Tibial artery (tissue), 4 donors: ENCODE data around the gene JMJD1C.
"Not testable (repeated sequence)": the region's sequence is repeated elsewhere in the genome, so short reads cannot be mapped to it uniquely, and the experiment has no call there.

Experiments
- DNase-seq, 2 donors: peaks; one replicate each; pipeline ENCODE4 v3.0.0-alpha.2; 2019
- H3K27ac ChIP-seq, 2 donors: fragments of 200-600 bp; sonication (generic) in 1 of 2; 1 replicate in 1 of 2; 2 replicates in 1 of 2; pipeline ENCODE4 v1.5.1; 2018 to 2019; ENCODE audit warnings: mild to moderate bottlenecking in 1 of 2
- H3K27me3 ChIP-seq, 2 donors: fragments of 200-600 bp; sonication (generic) in 1 of 2; one replicate each; pipeline versions ENCODE4 v1.5.1 to v1.6.0; 2016 to 2019
- H3K36me3 ChIP-seq, 3 donors: fragments of 200-600 bp; sonication (generic) in 2 of 3; one replicate each; pipeline ENCODE4 v1.5.1; 2016 to 2019; ENCODE audit warnings: mild to moderate bottlenecking in 2 of 3
- H3K4me1 ChIP-seq, 4 donors: fragments of 200-600 bp; sonication (generic) in 2 of 4; 1 replicate in 3 of 4; 2 replicates in 1 of 4; pipeline ENCODE4 v1.5.1; 2016 to 2019
- H3K4me3 ChIP-seq, 2 donors: fragments of 200-600 bp; sonication (generic) in 1 of 2; 1 replicate in 1 of 2; 2 replicates in 1 of 2; pipeline ENCODE4 v1.5.1; 2018 to 2019; ENCODE audit warnings: mild to moderate bottlenecking in 2 of 2
- H3K9me3 ChIP-seq, 3 donors: fragments of 200-600 bp; sonication (generic) in 1 of 3; one replicate each; pipeline ENCODE4 v1.5.1; 2016 to 2019
- CTCF ChIP-seq, 2 experiments: fragments of 200-600 bp in 1 of 2; fragments of 450-650 bp in 1 of 2; IDR thresholded peaks; one replicate each; pipeline ENCODE4 v1.5.1; 2017 to 2019; ENCODE audit warnings: antibody characterized with exemption in 2 of 2, mild to moderate bottlenecking in 1 of 2, moderate library complexity in 1 of 2
- intact Hi-C: fragments of 100-400 bp; cut with DNase I; formaldehyde crosslinking; loops from one replicate; pipeline ENCODE4 v1.15.0; 2023; ENCODE audit warnings: low total_unique reads

Gene JMJD1C

GRCh38 chr10:63348245-63348850 lies 117.4 kb downstream of the JMJD1C start:
- no peak for DNase-seq
- no peaks in the 10 kb centered on the region for H3K9me3 ChIP-seq
- no peak for TF ChIP-seq CTCF (IDR thresholded peaks at IDR 0.05)
- H3K4me1 ChIP-seq, result peaks cover 0 to 4% (median 0%) of the 10 kb centered on the region in 4 donors
- no peak overlapping the region for H3K27ac ChIP-seq
- intact Hi-C loops, result no loop called here
- H3K4me3 ChIP-seq, result no peak overlapping the region
- H3K27me3 ChIP-seq, result no peaks in the 10 kb centered on the region
- H3K36me3 ChIP-seq, result peaks cover 0 to 5% (median 0%) of the 10 kb centered on the region in 3 donors

GRCh38 chr10:63346015-63346441 lies 119.7 kb downstream of the JMJD1C start:
- no peak for TF ChIP-seq CTCF (IDR thresholded peaks at IDR 0.05)
- no peaks in the 10 kb centered on the region for H3K9me3 ChIP-seq
- peaks cover 0 to 4% (median 0%) of the 10 kb centered on the region in 4 donors for H3K4me1 ChIP-seq
- no peak for DNase-seq
- intact Hi-C loops, result no loop called here
- no peak overlapping the region for H3K4me3 ChIP-seq
- H3K27ac ChIP-seq, result no peak overlapping the region
- H3K27me3 ChIP-seq, result no peaks in the 10 kb centered on the region
- peaks cover 0 to 5% (median 0%) of the 10 kb centered on the region in 3 donors for H3K36me3 ChIP-seq

- H3K36me3 ChIP-seq, result peaks cover 0 to 5% (median 0%) of the 10 kb centered on the region in 3 donors
- H3K9me3 ChIP-seq, result no peaks in the 10 kb centered on the region
- TF ChIP-seq CTCF (IDR thresholded peaks at IDR 0.05), result no peak
- H3K4me1 ChIP-seq, result peaks cover 0 to 4% (median 0%) of the 10 kb centered on the region in 4 donors
- intact Hi-C loops, result no loop called here
- no peak overlapping the region for H3K27ac ChIP-seq
- H3K27me3 ChIP-seq, result no peaks in the 10 kb centered on the region
- no peak for DNase-seq
- H3K4me3 ChIP-seq, result no peak overlapping the region
Observed at GRCh38 chr10:63344269-63344668, 121.5 kb downstream of the JMJD1C start.

DNA sequence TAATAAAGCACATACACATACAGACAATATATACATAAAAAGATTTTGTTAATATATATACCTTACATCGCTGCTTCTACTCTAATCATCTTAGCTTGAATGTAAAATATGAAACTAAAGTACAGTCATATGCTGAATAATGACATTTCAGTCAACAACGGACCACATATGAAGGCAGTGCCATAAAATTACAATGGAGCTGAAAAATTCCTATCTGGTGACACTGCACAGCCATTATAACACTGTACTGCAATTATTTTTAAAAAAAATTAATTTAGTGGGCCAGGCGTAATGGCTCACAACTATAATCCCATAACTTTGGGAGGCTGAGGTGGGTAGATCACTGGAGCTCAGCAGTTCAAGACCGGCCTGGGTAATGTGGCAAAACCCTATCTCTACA lies 122.3 kb downstream of the JMJD1C start:
- TF ChIP-seq CTCF (IDR thresholded peaks at IDR 0.05), result no peak
- intact Hi-C loops, result no loop called here
- DNase-seq, result no peak
- Histone ChIP-seq H3K9me3 (no peaks in the 10 kb centered on the region), H3K4me3 (no peak overlapping the region), H3K27ac (no peak overlapping the region), H3K36me3 (peaks cover 0 to 5% (median 0%) of the 10 kb centered on the region in 3 donors), H3K27me3 (no peaks in the 10 kb centered on the region), H3K4me1 (peaks cover 0 to 4% (median 0%) of the 10 kb centered on the region in 4 donors)

DNA sequence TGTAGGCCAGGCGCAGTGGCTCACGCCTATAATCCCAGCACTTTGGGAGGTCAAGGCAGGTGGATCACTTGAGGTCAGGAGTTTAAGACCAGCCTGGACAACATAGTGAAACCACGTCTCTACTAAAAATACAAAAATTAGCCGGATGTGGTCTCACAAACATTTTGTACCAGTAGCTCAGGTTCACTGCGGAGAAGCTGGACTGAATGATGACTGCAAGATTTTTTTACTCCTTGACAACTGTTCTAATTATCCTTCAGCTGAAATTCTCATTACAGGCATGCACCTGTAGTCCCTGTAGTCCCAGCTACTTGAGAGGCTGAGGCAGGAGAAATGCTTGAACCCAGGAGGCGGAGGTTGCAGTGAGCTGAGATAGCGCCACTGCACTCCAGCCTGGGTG lies 126.1 kb downstream of the JMJD1C start:
- intact Hi-C loops, H3K36me3 ChIP-seq, H3K27me3 ChIP-seq, H3K9me3 ChIP-seq, DNase-seq, H3K4me1 ChIP-seq, H3K27ac ChIP-seq, H3K4me3 ChIP-seq: not testable (repeated sequence)

DNA sequence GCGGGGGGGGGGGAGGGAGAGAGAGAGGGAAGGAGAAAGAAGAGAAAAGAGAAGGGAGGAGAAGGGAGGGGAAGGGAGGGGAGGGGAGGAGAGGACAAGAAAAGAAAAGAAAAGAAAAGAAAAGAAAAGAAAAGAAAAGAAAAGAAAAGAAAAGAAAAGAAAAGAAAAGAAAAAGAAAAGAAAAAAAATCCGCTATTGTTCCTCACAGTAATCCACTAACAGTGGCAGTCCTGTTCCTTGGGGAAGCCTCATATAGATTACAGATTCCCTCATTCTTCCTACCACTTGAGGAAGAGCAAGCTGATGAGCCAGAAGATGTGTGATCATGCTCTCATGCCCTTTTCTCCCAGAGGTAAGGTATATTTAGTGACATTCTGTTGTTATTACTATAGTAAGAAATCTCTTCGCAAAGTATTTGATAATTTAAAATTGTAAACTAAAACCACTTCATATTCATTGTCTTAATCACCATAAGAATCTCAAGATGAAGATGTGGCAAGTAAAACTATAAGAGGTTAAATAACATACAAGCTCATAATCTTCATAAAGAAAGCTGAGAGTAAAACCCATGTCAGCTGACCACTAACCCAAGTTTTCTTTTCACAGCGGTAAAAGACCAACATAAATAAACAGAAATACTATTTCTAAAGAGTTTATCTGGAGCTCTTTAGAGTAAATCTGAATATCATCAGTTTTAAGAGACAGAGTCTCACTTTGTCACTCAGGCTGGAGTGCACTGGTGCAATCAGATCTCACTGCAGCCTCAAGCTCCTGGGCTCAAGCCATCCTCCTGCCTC lies 128.1 kb downstream of the JMJD1C start:
- no peaks in the 10 kb centered on the region for H3K27me3 ChIP-seq
- H3K4me1 ChIP-seq, result no peaks in the 10 kb centered on the region
- DNase-seq, result no peak
- no peak for TF ChIP-seq CTCF (IDR thresholded peaks at IDR 0.05)
- H3K4me3 ChIP-seq, result no peak overlapping the region
- no peaks in the 10 kb centered on the region for H3K9me3 ChIP-seq
- intact Hi-C loops, result no loop called here
- H3K36me3 ChIP-seq, result no peaks in the 10 kb centered on the region
- H3K27ac ChIP-seq, result no peak overlapping the region
